T1000 (cell line): ENCODE results near the gene TMEM233.
"Not testable (repeated sequence)": the region's sequence is repeated elsewhere in the genome, so short reads cannot be mapped to it uniquely, and the experiment has no call there.

Experiments used
- DNase-seq: peaks from one replicate; lab custom pipeline; 2025; ENCODE audit warnings: mixed read lengths; lab: John Stamatoyannopoulos, UW

Gene TMEM233

DNA sequence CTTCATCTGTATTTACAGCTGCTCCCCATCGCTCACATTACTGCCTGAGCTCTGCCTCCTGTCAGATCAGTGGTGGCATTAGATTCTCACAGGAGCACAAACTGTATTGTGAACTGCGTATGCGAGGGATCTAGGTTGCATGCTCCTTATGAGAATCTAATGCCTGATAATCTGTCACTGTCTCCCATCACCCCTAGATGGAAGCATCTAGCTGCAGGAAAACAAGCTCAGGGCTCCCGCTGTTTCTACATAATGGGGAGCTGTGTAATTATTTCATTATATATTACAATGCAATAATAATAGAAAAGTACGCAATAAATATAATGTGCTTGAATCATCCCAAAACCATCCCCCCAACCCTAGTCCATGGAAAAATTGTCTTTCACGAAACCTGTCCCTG is 64.6 kb downstream of the TMEM233 start:
- not testable (repeated sequence) for DNase-seq

DNA sequence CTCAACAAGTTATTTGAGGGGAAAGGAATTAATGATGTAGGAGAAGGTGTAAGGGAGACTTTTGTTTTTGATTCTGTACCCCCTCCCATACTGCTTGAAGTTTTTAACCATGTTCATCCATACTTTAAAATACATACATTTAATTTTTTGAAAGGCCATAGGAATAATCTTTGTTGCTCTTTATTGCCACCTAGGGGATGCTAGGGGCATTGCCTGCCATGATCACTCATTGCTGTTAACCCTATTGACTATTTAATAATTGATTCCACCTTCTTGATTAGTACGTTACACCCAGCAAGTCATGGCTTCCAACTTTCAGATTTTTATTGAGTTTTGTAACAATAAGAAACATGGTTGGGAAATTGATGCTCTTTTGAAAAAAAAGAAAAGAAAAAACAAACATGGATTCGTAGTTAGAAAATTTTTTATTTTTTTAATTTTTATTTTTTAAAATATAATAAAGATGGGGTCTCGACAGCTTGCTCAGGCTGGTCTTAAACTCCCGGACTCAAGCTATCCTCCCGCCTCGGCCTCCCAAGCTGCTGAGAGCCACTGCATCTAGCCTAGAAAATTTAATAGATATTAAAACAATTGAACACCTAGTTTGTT is 65.8 kb downstream of the TMEM233 start:
- DNase-seq, result no peak

DNA sequence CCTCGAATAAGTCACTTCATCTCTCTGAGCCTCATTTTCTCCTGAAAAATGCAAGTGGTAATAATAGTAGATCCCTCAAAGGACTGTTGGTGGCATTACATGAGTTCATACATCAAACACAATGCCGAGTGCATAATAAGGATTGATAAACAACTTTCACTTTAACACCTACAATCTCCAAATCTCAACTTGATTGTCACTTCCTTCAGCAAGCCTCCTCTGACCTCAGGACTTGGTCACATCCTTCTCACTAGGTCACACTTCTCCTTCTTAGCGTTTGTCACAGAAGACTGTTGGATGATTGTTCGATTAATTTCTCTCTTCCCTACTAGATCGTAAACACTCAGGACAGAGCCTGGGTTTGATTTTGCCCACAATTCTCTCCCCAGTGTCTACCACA is 66.5 kb downstream of the TMEM233 start:
- DNase-seq, result no peak

DNA sequence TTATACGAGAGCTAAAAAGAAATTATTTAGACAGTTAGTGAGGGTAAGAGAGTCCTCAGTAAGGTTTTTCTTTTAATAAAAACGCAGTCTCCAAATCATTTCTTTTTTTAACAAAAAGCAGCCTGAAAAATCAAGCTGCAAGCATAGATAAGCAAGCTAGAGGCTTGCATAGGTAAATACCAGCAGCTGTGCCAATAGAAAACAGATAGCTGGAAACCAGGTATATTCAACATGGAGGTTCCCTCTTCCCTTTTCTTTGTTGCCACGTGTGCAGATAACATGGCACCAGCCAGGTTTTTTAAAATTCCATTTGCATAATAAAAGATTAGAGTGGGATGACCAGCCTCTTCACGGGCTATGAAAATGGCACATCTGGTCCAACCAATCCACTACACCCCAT is 68.3 kb downstream of the TMEM233 start:
- no peak for DNase-seq

DNA sequence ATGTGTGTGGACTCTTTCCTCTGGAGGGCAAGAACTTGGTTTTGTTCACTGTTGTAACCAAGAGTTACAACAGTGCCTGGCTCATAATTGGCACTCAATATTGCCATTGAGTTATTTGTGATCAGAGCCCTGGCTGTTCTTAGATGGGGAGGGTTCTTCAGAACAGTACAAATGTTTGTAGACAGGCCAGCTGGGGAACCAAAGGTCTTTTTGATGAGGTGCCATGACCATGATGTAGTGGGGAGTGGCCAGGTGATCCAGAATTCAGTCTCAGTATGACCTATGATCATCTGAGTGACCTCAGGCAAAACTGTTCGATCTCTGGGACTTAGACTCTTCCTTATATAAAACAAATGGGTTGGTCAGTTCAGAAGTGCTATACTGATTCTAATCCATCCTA is 71.1 kb downstream of the TMEM233 start:
- no peak for DNase-seq

DNA sequence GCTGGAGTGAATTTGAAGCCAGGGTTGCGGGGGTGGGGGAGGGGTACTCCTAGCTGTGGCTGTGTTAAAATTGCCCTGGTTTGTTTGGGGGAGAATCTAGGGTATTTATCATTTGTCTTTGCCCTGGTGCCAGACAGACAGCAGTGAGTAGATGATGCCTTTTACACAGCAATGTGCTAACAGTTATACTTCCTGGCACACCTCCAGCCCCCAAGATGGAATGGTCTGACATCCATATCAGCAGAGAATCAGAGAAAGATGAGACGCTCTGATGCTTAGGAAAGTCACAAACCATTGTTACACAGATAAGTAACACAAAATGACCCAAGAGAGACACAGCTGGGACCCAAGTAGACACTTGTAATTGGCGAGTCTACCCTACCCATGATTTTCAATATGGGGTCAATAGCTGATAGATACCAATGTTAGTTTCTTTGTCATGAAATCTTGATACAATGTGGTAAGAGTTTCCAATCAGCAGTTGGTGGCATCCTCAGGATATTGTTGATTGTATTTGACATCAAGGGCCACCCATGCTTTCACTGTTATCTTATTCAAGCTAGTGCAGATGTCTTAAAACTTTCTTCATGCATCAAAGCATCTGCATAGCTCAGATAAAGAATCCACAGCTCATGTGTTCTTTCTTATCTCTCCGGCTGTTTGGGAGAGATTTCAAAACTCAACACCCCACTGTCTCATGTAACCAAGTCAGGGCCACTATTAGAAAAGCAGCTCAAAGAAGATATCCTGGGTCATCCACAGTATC is 71.8 kb downstream of the TMEM233 start:
- DNase-seq, result no peak

DNA sequence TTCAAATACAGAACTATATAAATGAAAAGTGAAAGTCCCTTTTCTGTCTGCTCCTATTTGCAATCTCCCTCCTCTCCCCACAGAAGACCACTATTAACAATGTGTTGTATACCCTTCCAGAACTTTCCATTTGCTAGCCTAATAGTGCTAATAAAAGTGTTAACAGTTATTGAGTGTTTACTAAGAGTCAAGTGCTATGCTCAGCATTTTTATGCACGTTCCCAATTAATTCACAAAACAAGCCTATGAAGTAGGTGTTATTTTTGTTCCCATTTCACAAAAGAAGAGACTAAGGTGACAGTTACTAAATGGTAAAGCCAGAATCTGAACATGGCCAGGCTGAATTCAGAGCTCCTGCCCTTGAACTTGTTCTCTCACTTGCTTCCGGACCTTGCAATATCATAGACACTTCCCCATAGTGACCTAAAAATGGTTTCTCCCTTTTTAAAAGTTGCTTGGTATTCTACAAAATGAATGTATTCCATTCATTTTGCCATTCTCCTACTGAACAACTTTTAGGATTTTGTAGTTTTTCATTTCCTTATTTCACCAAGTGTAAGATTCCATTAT is 72.7 kb downstream of the TMEM233 start:
- no peak for DNase-seq

DNA sequence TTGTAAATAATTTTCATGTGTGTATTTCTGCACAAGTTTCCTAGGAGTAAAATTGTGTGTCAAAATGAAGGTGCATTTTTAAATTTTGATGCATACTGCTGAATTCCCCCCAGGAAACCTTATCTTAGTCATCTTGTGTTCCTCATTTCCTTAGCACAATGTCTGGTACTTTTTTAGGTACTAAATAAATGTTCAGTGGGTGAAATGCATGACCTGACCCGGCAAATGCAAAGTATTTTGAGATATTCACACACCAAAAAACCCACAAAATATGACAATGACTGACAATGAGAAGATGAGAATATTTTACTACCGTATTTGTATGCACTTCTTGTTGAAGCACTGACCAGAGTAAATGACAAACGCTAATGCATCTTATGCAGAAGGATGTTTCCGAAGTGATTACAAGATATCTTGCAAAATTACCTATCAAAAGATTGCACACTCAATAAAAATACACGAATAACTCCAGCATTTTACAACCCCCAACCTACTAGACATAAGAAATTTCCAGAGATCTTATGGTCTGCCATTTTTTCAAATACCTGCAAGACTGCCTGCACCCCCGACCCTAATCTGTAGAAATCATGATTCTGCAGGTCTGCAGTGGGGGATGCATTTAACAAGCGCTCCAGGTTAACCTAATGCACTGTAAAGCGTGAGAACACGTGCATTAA is 73.5 kb downstream of the TMEM233 start:
- no peak for DNase-seq

DNA sequence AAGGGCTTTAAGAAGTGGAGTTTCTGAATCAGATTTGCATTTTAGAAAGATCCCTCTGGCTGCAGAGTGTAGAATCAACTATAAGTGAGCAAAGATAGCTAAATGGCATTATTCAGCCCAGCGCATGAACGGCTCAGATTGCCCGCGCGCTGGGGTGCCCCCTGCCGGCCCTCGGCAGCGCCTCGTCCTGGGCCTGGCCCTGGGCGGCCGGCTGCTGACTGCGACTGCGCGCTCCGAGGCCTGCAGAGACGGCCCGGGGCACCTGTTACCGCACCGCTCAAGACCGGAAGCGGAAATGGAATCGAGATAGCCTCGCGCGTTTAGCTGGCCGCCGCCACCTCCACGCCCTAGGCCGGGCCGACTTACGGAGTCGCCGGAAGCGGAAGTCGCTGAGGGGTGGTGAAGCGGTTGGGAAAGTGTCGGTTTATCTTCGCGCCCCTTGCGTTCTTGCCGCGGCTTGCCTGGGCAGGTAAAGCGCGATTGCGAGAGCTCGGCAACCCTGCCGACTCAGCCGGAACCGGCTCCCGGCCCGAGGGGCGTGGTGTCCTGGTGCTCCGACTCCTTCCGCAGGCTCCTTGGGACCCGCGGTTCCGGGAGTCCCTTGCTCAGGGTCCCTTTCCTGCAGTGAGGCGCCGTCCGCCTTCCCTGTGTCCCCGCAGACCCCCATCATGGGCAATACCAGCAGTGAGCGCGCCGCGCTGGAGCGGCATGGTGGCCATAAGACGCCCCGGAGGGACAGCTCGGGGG is 74.2 kb downstream of the TMEM233 start, which contains the start of gene PRKAB1:
Gene PRKAB1 (plus strand): TSS at position 557 of the 747 bp plus-strand sequence. CDS start 112 bp downstream, at position 669.
- peak; percentile 94 for DNase-seq

DNA sequence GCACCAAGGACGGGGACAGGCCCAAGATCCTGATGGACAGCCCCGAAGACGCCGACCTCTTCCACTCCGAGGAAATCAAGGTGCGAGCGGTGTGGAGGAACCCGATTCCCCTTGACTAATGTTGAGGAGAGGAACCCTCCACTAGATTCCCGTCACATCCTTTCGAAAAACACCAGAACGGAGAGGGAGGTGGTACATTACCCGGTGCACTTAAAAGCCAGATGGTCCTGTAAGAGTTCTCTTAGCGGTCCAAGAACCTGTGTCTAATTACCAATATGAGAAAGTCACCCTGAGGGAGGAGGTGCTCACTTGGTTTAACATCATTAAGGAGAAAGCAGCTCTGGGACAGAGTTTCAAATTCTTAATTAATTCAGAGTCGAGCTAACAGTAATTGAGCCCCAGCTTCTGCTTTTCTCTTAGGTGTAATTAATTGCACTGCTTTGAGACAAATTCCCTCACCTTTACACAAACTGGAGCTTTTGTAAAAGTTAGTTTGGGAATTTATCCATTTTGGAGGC is 74.8 kb downstream of the TMEM233 start:
- no peak for DNase-seq

DNA sequence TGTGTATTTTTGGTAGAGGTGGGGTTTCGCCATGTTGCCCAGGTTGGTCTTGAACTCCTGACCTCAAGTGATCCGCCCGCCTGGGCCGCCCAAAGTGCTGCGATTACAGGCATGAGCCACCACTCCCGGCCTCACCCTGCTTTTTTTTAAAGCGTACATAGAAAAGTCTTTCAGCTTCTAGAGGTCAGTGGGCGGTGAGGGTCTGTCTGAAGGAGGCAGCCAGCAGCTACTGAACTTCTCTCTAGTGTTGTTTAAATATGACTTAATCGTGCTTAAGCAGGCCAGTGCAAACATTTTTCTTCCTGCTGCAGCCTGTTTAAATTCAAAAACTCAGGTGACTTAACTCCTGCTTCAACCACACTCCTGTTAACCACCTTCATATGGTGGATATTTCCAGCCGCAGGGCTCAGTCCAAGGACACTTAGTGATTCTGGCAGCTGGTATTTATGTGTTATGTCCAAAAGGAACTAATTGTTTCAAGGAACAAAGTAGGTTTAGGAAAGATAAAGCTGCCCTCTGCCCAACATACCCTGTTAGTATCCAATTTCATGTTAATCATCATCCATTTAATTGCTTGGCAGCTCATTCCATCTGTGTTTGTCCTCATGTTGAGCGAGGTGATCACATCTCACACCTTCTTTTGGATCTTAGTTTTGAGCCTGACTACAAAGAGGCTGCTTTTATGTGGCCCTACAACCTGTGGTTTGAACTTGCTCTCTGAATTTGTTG is 76.3 kb downstream of the TMEM233 start:
- no peak for DNase-seq

DNA sequence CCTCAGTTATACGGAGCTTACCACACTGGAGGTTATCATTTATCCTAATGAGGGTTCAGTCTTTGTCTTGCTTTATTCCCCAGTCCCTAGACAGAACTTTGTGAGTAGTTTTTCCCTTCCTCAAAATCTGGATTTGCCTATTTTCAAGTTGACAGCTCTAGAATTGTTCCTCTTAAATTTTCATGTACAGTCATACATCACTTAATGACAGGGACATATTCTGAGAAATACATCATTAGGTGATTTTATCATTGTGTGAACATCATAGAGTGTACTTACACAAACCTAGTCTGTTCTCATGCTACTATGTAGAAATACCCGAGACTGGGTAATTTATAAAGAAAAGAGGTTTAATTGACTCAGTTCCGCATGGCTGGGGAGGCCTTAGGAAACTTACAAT is 77.5 kb downstream of the TMEM233 start:
- no peak for DNase-seq

DNA sequence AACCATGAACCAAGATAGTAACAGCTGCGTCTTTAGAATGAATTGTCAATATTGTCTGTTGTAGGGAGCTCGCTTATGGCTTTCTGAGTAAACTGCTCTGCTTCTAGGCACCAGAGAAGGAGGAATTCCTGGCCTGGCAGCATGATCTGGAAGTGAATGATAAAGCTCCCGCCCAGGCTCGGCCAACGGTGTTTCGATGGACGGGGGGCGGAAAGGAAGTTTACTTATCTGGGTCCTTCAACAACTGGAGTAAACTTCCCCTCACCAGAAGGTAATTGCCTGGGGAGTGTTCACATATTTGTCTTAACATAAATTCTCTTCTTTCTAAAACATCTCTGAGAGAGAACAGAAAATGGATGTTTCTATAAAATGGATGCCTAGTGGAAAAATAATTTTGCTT is 78.6 kb downstream of the TMEM233 start:
- no peak for DNase-seq

DNA sequence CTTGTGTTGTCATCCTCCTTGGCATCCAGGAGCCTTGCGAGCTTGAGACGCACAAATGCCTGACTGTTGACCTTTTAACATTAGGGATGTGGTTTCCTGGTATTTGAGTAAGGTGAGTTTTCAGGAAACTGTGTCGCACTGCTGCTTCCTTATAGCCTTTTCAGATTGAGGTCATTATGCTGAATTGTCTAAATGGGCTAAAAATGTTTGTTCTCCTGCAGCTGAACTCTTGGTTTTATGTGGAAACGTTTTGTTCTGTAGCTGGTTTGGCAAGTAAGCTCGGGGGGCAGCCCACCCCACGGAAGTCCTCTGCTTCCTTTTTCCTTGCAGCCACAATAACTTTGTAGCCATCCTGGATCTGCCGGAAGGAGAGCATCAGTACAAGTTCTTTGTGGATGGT is 80.1 kb downstream of the TMEM233 start:
- no peak for DNase-seq

DNA sequence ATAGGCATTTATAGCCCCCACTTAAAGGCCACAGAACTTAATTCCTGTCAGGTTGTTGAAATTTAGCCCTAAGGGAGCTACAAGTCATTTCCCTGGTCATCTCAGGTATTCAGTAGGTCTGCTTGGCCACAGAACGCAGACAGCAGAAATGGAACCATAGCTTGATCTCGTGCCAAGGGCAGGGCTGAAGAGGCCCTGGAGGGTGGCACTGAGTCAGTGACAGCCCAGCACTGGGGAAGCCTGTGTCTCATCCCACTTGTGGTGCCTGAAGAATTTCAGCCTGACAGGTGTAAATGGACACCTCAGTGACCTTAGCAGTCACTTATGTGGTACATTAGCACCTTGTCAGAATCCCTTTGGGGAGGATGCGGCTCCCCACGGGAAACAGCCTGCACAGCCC is 81.0 kb downstream of the TMEM233 start:
- no peak for DNase-seq

DNA sequence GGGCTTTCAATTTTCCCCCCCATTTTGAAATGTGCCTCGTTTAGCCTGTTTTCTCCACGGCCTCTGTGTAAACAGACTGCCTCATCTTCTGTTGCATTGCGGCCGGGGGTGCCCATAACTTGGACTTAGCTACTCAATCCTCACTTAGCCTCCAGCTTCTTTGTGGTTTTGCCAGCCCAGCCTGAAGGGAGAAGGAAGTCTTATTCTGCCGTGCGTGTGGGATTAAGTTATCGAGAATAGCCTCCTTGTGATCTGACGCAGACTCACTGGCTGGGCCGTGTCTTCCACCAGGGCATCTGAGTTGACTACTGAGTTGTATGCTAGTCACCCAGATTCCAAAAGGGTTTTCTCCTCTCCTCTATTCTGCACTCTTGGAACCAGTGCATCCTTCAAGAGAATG is 82.4 kb downstream of the TMEM233 start:
- DNase-seq, result no peak

DNA sequence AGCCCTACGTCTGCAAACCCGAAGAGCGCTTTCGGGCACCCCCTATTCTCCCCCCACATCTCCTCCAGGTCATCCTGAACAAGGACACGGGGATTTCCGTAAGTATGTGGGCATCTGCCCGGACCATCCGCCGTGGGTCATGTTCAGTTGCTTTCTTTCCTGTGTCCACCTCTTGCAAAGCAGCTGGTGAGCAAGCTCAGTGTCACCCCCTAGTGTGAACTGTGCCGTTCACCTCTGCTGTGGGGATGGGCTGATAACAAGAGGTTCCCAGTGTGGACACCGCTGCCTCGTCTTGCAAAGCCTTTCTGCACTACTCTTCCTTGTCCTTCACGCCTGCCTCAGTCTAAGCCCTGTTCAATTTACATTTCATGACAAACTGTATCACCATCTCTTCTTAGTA is 83.0 kb downstream of the TMEM233 start:
- DNase-seq, result no peak

DNA sequence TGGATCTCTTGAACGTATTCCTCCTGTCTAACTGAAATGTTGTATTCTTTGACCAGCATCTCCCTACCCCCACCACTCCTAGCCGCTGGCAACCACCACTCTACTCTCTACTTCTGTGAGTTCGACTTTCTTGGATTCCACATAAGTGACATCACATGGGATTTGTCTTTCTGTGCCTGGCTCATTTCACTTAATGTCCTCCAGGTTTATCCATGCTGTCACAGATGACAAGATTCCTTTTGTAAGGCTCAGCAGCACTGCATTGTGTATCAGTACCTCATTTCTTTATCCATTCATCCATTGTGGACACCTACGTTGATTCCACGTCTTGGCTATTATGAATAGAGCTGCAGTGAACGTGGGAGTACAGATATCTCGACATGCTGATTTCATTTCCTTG is 84.9 kb downstream of the TMEM233 start:
- no peak for DNase-seq

DNA sequence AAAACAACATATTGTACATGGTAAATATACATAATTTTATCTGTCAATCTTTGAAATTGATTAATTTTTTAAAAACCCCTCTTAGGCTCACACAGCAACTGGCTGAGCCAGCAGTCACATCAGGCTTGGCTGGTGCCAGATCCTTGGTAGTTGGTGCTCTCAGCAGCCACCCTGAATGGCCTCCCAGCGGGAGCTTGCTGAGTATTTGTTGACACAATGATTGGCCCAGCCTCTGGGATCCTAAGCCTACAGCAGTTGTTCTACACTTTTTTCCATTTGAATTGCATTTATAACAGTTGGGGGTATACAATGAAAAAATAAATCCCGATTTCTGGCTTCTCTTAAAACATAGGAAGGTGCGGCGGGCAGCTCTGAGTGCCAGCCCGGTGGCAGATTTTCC is 85.5 kb downstream of the TMEM233 start:
- no peak for DNase-seq

DNA sequence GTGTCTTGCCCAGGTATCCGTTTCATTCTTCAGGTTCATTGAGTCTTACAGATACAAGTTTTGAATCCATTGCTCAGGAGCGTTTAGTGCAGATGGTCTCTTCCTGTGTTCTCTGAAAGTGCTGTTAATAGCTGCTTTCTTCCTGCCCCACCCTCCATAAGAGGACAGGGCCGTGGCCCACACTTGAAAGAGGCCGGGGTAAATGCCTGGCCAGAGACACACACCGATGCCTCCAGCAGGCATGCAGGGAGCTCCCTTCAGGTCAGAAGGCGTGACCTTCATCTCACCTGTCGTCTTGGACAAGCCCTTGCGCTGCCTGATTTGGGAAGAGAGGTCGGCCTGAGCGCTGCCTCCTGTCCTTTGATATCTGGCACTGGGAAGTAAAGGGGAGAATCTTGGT is 85.9 kb downstream of the TMEM233 start:
- no peak for DNase-seq

DNA sequence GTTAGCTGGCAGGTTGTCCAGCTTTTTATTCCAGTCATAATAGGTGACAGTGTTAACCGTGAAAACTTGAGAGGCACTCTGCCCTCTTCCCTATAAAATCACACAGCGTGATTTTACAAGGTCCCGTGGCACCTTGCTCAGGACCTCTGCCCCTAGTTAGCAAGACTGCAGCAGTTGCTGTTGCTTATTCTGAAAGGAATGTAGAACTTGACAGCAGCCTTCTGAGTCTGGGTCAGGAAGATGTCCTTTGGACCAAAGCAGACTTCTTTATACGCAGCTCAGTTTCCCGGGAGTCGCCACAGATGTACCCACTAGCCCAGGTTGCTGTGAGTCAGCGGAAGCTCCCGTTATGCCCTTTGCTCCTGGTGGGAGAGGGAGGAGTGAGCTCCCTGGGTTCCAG is 87.5 kb downstream of the TMEM233 start:
- DNase-seq, result no peak
